HepG2 (cell line): ENCODE results near the gene NUF2. TPM values are rescaled to one million over a fixed set of nuclear protein-coding genes. Genes with fewer than 3 reads are reported as not detected.

Experiments
- CBFB ChIP-seq: sonication (generic); formaldehyde crosslinking; IDR thresholded peaks from 2 replicates; pipeline ENCODE4 v1.4.0; 2020; ENCODE audit warnings: missing genetic modification reagents
- ELF1 ChIP-seq: sonication (generic); formaldehyde crosslinking; IDR thresholded peaks from 2 replicates; pipeline ENCODE4 v1.4.0; 2020; ENCODE audit warnings: missing genetic modification reagents
- KAT7 ChIP-seq: IDR thresholded peaks from 2 replicates; pipeline ENCODE4 v1.6.1; 2018; ENCODE audit warnings: borderline replicate concordance, missing compliant biosample characterization
- MEIS2 ChIP-seq: sonication (generic); formaldehyde crosslinking; IDR thresholded peaks from 2 replicates; pipeline ENCODE4 v1.9.0; 2021; ENCODE audit warnings: mild to moderate bottlenecking, missing genetic modification reagents
- SRSF4 ChIP-seq: fragments of 200-400 bp; formaldehyde crosslinking; IDR thresholded peaks from one replicate; pipeline ENCODE4 v1.6.1; 2018; ENCODE audit warnings: mild to moderate bottlenecking, low read depth, low read length, moderate library complexity; ENCODE audit not compliant: poor library complexity, severe bottlenecking
- ZFY ChIP-seq: sonication (generic); formaldehyde crosslinking; IDR thresholded peaks from 2 replicates; pipeline ENCODE4 v1.4.0; 2020; ENCODE audit warnings: missing genetic modification reagents
- ZNF17 ChIP-seq: sonication (generic); formaldehyde crosslinking; IDR thresholded peaks from 2 replicates; pipeline ENCODE4 v1.5.0; 2020; ENCODE audit warnings: mild to moderate bottlenecking, missing genetic modification reagents
- ZNF260 ChIP-seq: sonication (generic); formaldehyde crosslinking; IDR thresholded peaks from 2 replicates; pipeline ENCODE4 v1.4.0; 2020; ENCODE audit warnings: missing genetic modification reagents, low read depth, mild to moderate bottlenecking, borderline replicate concordance
- ZNF3 ChIP-seq: IDR thresholded peaks from 2 replicates; pipeline ENCODE4 v1.7.0; 2017; ENCODE audit warnings: inconsistent platforms
- ZNF616 ChIP-seq: sonication (generic); formaldehyde crosslinking; IDR thresholded peaks from 2 replicates; pipeline ENCODE4 v1.5.0; 2020; ENCODE audit warnings: low read depth, mild to moderate bottlenecking, missing genetic modification reagents
- ZZZ3 ChIP-seq: sonication (generic); formaldehyde crosslinking; IDR thresholded peaks from 2 replicates; pipeline ENCODE4 v1.4.0; 2020; ENCODE audit warnings: missing genetic modification reagents, mild to moderate bottlenecking, borderline replicate concordance
- polyA plus RNA-seq, 8 experiments: library from polyadenylated mRNA; depleted of rRNA in 3 of 8; stranded (reverse) in 7 of 8; unstranded in 1 of 8; fragments of >200 nt; fragmentation: Illumina TruSeq in 4 of 8; extraction: Trizol in 4 of 8; gene quantifications; 2 replicates each; pipeline versions ENCODE4 v1.2.1 to v1.2.3, GENCODE V29; 2011 to 2016; ENCODE audit warnings: low read depth in 4 of 8, missing spikeins in 1 of 8, mixed read lengths in 1 of 8; ENCODE audit not compliant: insufficient read depth in 1 of 8
- total RNA-seq, 5 experiments: library from RNA; depleted of rRNA; stranded (reverse); fragments of >200 nt; fragmentation: Illumina TruSeq; extraction: Trizol; gene quantifications; 2 replicates each; pipeline ENCODE4 v1.2.3, GENCODE V29; 2016; ENCODE audit warnings: low read depth in 1 of 5
- TF ChIP-seq, protein P1 (sequence below), 2 experiments: sonication (generic) in 1 of 2; formaldehyde crosslinking in 1 of 2; IDR thresholded peaks; 2 replicates each; pipeline versions ENCODE4 v1.6.1 to v1.9.0; 2014 to 2022; ENCODE audit warnings: antibody characterized with exemption in 1 of 2, borderline replicate concordance in 1 of 2, inconsistent platforms in 1 of 2, low read depth in 1 of 2, missing genetic modification reagents in 1 of 2
- TF ChIP-seq, protein P2 (sequence below): sonication (generic); formaldehyde crosslinking; IDR thresholded peaks from 2 replicates; pipeline ENCODE4 v1.5.0; 2020; ENCODE audit warnings: mild to moderate bottlenecking, missing genetic modification reagents
- TF ChIP-seq, protein P3 (sequence below): sonication (generic); formaldehyde crosslinking; IDR thresholded peaks from 2 replicates; pipeline ENCODE4 v1.5.1; 2020; ENCODE audit warnings: missing genetic modification reagents, mild to moderate bottlenecking, borderline replicate concordance
- TF ChIP-seq, protein P4 (sequence below): sonication (generic); formaldehyde crosslinking; IDR thresholded peaks from 2 replicates; pipeline ENCODE4 v1.8.0; 2022; ENCODE audit warnings: missing genetic modification reagents, mild to moderate bottlenecking, borderline replicate concordance

The NUF2 gene
- total and polyA plus RNA-seq, 2 of the 13 experiments (the other 11 are each of a cell fraction or from before 2014, with no cell fraction given): 26.0 to 39.4 TPM

DNA sequence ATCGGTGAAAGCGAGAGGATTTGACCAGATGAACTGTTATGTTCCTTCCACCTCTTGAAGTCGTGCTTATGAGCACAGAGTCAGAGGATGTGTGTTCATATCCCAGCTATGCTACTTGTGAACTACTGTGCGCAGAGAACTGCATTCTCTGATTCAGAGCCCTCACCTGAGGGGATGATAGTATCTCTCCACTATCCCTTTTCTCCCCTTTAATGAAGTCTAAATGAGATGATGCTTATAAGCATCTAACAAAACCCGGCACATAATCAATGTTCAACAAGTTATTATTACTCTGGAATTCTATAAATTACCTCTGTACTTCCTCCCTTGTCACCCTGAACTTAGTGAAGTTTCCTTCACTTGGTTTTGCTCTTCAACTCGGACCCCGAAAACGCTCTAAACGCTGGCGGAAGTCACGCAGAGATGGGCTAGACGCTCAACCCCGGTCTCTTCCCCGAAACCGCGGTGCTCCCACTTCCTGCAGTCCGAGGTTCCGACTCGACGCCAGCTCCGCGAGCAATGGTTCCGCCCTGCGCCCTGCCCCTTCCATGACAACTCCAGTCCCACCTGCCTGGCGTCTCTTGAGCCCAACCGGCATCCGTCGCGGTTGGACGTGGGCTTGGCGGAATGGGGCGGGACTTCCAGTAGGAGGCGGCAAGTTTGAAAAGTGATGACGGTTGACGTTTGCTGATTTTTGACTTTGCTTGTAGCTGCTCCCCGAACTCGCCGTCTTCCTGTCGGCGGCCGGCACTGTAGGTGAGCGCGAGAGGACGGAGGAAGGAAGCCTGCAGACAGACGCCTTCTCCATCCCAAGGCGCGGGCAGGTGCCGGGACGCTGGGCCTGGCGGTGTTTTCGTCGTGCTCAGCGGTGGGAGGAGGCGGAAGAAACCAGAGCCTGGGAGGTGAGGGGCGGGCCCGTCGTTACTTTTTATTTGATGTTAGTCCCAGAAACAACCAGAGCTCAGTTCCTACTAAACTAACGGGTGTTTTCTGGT is at the start of gene NUF2 (continued):
- no peak for TF ChIP-seq SRSF4
- peak; percentile 93 for TF ChIP-seq MEIS2 (CRISPR knock-in tag)
- peak; percentile 99 for TF ChIP-seq CBFB
- TF ChIP-seq, protein P1, sequence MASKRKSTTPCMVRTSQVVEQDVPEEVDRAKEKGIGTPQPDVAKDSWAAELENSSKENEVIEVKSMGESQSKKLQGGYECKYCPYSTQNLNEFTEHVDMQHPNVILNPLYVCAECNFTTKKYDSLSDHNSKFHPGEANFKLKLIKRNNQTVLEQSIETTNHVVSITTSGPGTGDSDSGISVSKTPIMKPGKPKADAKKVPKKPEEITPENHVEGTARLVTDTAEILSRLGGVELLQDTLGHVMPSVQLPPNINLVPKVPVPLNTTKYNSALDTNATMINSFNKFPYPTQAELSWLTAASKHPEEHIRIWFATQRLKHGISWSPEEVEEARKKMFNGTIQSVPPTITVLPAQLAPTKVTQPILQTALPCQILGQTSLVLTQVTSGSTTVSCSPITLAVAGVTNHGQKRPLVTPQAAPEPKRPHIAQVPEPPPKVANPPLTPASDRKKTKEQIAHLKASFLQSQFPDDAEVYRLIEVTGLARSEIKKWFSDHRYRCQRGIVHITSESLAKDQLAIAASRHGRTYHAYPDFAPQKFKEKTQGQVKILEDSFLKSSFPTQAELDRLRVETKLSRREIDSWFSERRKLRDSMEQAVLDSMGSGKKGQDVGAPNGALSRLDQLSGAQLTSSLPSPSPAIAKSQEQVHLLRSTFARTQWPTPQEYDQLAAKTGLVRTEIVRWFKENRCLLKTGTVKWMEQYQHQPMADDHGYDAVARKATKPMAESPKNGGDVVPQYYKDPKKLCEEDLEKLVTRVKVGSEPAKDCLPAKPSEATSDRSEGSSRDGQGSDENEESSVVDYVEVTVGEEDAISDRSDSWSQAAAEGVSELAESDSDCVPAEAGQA (IDR thresholded peaks at IDR 0.05; ENCODE audit: low read depth): peak; percentile 80
- TF ChIP-seq, protein P1 (CRISPR knock-in tag; IDR thresholded peaks at IDR 0.05; ENCODE audit: borderline replicate concordance): no peak
- TF ChIP-seq, protein P2, sequence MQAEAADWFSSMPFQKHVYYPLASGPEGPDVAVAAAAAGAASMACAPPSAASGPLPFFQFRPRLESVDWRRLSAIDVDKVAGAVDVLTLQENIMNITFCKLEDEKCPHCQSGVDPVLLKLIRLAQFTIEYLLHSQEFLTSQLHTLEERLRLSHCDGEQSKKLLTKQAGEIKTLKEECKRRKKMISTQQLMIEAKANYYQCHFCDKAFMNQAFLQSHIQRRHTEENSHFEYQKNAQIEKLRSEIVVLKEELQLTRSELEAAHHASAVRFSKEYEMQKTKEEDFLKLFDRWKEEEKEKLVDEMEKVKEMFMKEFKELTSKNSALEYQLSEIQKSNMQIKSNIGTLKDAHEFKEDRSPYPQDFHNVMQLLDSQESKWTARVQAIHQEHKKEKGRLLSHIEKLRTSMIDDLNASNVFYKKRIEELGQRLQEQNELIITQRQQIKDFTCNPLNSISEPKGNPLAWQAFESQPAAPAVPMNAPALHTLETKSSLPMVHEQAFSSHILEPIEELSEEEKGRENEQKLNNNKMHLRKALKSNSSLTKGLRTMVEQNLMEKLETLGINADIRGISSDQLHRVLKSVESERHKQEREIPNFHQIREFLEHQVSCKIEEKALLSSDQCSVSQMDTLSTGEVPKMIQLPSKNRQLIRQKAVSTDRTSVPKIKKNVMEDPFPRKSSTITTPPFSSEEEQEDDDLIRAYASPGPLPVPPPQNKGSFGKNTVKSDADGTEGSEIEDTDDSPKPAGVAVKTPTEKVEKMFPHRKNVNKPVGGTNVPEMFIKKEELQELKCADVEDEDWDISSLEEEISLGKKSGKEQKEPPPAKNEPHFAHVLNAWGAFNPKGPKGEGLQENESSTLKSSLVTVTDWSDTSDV (CRISPR knock-in tag): peak; percentile 76; the same call in 1 of the 2 replicates
- no peak for TF ChIP-seq ZNF17 (CRISPR knock-in tag)
- peak; percentile 98 for TF ChIP-seq KAT7 (CRISPR knock-in tag)
- peak; percentile 91 for TF ChIP-seq ZNF616
- TF ChIP-seq ZZZ3: peak; percentile 99
- peak; percentile 94 for TF ChIP-seq ELF1 (CRISPR knock-in tag)
- TF ChIP-seq, protein P3, sequence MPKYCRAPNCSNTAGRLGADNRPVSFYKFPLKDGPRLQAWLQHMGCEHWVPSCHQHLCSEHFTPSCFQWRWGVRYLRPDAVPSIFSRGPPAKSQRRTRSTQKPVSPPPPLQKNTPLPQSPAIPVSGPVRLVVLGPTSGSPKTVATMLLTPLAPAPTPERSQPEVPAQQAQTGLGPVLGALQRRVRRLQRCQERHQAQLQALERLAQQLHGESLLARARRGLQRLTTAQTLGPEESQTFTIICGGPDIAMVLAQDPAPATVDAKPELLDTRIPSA (CRISPR knock-in tag): 0 out of 2 replicates have a peak, but pooled peaks have one; percentile 86
- TF ChIP-seq ZNF260 (CRISPR knock-in tag): 0 out of 2 replicates have a peak, but pooled peaks have one; percentile 39
- TF ChIP-seq ZFY: peak; percentile 86
- TF ChIP-seq ZNF3 (CRISPR knock-in tag): no peak
- TF ChIP-seq, protein P4, sequence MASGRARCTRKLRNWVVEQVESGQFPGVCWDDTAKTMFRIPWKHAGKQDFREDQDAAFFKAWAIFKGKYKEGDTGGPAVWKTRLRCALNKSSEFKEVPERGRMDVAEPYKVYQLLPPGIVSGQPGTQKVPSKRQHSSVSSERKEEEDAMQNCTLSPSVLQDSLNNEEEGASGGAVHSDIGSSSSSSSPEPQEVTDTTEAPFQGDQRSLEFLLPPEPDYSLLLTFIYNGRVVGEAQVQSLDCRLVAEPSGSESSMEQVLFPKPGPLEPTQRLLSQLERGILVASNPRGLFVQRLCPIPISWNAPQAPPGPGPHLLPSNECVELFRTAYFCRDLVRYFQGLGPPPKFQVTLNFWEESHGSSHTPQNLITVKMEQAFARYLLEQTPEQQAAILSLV: peak; percentile 98
